GM19238 (cell line): Measurements from ENCODE around the gene TFE3.
"Not testable (repeated sequence)": the region's sequence is repeated elsewhere in the genome, so short reads cannot be mapped to it uniquely, and the experiment has no call there.

Experiments used
- DNase-seq: peaks from one replicate; pipeline ENCODE4 v3.0.0; 2011; ENCODE audit warnings: low spot score; ENCODE audit not compliant: insufficient read length

The TFE3 gene

DNA sequence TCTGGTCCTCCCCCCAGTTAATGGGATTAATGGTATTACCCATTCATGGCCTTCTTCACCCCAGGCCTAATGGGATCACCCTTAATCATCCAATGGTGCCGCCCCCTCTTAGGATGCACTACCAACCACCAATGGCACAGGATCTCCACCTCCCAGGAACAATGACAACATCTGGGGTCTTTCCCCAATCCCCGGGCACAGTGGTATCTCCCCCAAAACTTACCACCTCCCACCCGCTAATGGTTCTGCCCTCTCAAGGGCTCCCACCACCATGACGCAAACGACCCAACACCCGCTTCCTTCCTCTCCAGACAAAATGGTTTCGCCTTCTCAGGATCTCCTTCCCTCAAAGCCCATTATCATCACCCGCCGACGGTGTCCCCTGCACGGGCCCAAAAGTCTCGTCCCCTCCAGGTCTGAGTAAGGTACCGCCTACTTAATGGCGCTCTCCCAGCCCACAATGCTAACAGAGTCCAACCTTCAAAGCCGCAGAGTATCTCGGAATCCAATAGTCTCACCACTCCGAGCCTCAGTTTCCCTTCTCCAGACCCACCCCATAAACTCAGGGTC is 41.6 kb downstream of the TFE3 start:
- no peak for DNase-seq

DNA sequence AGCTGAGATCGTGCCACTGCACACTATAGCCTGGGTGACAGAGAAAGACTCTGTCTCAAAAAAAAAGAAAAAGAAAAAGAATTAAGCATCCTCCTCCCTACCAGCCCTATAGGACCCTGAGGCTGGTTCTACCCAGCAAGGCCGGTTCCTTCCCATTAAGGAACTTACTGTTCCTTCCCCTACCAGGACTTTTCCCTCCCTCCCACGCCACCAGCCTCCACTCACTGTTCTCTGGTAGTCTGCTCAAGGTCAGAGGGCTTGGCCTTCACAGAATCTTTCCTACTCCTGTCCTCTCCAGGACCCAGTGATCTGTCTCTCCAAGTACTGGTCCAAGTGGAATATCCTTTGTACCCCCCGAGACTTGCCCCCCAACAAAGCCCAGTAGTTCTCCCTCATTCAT is 42.5 kb downstream of the TFE3 start:
- no peak for DNase-seq

DNA sequence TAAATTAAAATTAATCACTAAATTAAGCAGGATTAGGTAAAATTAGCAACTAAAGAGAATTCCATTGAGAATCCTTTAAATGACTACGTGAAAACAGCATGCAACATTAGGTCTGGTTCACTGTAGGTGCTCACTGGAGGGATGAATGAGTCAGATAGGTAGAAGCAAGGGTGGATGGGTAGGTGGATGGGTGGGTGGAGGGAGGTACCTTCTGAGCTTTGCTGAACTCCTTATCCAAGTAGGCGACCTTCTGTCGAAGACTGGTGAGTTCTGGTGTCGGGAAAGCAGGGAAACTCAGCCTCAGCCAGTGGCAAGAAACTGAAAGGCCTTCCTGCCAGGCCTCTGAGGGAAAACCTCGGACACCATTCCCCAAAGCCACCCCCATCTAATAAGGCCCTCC is 44.1 kb downstream of the TFE3 start:
- DNase-seq, result no peak

DNA sequence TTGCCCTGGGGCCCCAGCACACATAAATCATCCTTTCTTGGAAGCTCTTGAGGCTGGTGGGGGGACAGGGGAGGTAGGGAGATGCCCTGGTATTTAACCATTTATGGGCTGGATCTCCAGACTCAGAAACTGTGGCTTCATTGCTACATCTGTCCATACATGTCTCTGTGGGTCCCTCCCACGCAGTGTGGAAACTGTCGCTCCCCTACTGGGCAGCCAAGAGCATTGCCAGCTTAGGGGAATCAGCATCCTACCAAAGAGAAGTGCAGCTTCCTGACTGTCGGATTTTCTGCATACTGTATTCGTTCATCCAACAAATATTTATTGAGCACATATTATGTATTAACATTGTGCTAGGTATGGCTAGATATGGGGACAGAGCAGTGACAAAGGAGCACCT is 44.8 kb downstream of the TFE3 start:
- no peak for DNase-seq

DNA sequence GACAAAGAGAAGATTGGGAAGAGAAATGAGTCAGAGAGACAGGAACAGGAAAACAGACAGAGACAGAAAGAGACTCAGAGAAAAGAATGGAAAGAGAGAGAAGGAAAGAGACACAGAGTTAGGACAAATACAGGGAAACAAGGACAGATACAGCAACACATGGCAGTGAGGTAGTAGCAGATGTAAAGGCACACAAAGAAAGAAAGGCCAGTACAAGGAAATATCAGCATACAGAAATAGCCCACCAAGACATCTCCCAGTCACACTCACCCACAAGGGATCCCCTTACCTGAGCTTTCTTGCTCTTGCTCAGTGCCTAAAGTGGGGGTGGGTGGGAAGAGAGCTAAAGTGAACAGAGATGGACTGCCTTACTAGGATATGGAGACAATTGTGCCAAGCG is 45.3 kb downstream of the TFE3 start:
- no peak for DNase-seq

DNA sequence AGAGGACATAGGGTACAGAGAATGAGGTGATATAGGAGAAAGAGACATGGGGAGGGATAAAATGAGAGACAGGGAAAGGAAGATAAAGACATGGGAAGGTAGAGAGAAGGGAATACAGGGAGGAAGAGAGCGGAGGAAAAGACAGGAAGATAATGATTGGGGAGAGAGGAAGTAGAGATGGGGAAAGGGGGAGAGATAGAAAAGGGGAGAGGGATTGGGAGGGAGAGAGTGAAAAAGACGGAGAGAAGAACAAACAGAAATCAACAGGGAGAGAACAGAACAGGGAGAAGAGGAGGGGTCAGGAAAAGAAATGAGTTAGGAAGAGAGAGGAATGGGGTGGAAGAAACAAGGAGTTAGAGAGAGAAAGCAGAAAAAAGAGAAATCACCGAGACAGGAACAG is 45.7 kb downstream of the TFE3 start:
- DNase-seq, result no peak

DNA sequence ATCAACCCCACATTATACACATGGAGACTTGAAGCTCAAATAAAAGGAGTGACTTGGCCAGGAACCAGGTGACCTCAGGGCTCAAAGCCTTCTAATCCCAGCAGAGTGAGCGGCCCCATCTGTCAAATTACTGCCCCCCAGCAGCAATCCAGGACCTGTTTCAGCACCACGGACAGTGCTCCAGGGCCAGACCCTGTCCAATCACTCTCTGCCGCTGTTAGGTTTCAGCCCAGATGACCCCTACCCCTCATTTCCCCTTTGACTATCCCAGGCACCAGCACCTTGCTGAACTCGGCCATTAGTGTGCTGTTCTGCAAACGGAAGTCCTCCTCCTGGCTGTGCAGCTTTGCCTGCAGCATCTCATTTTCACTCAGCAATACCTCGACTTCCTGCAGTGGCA is 46.2 kb downstream of the TFE3 start:
- no peak for DNase-seq

DNA sequence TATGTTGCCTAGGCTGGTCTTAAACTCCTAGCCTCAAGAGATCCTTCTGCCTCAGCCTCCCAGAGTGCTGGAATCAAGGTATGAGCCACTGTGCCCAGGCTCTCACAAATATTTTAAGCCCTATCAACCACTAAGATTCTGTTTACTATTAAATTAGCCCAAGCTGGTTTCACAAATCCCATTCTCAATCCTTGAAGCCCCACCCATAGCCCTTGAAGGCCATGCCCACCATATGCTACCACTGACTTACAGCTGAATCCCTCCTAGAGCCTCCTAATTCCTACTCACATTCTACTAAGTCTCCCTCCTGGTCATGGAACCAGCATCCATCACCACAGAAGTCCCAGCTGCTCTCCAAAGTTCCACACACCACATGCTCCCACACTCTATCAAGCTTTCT is 50.8 kb downstream of the TFE3 start:
- DNase-seq, result no peak

DNA sequence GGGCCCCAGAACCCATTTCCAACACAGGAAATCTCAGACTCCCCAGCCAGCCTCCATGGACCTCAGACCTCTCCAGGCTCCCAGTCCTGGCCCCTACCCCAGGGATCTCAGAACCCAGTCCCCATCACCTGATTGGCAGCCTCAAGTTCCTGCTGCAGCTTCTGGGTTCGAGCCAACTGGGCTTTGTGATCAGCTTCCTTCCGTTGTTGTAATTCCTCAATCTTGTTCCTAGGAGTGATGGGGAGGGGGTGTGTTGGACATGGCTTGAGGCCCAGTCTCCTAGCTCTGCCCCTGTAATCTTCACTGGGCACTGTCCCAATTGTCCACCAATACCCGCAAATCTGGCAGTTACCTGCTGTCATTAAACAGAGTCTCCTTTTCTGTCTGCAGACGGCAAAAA is 53.7 kb downstream of the TFE3 start:
- DNase-seq, result no peak

DNA sequence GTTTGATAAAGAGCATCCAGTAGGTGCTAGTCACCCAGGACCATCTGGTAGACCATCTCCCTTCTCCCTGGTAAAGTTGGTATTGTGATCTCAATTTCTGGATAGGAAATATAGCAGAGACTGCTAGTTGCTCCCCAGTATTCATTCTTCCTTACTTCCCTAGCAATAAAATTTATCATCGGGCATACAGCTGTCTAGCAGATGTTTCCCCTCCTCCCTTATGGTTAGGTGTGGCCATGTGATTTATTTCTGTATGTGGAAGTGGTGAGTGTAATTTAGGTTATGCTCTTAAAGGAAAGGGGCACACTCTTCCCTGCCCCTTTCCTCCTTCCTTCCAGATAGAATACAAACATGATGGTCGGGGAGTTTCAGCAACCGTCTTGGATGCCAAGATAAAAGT is 59.3 kb downstream of the TFE3 start:
- DNase-seq, result no peak

DNA sequence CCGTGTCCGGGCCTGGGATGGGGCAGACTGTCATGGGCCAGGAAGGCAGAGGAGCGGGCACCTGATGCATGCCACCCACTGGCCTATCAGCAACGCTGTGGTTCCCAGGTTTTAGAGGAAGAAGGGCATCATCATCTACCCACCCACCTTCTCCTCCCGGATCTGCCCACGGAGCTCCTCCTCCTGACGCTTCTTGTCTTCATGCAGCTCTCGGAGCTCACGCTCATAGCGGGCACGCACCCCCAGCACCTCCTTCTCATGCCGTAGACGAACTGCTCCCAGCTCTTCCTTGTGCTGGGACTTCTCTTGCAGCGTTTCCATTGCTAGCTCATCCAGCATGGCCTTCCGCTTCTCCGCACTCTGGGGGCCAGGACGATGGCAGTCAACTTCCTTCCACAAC is 60.1 kb downstream of the TFE3 start:
- DNase-seq, result no peak

DNA sequence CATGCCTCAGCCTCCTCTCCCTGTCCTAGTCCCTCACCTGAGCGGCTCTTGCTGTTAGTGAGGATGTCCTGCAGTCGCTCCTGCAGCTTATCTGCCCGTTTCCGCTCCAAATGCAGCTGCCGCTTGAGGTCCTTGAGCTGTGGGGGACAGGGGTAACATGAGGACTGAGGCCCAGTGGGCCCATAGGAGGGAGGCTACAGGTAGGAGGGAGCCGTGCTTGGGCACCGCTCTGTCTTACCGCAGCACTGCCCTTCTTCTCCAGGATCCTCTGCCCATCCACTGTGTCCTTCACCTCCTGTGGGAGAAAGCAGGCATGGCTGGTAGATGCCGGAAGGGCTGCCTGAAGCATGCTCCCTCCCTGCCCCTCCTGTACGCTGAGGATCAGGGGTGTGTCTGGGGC is 62.0 kb downstream of the TFE3 start:
- DNase-seq, result no peak

DNA sequence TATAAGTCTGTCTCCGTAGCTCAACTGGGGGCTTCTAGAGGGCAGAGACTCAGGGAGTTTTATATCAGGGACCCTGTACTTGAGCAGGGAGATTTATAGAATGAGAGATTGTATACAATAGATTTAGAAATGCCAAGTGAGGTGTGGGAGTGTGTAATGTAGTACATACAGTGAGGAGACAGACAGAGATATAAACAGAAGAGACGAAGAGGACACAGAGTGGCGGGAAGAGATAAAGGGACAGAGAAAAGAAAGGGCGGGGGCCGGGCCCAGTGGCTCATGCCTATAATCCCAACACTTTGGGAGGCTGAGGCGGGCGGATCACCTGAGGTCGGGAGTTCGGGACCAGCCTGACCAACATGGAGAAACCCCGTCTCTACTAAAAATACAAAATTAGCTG is 62.8 kb downstream of the TFE3 start:
- DNase-seq, result not testable (repeated sequence)
